ENCODE data around the gene OGFOD3. TPM values are rescaled to one million over a fixed set of nuclear protein-coding genes. Genes with fewer than 3 reads are reported as not detected.

OGFOD3 gene
- total and polyA plus RNA-seq, 2 donors (not counting 1 experiment from before 2014, with no cell fraction given): 22.6 to 30.5 TPM

DNA sequence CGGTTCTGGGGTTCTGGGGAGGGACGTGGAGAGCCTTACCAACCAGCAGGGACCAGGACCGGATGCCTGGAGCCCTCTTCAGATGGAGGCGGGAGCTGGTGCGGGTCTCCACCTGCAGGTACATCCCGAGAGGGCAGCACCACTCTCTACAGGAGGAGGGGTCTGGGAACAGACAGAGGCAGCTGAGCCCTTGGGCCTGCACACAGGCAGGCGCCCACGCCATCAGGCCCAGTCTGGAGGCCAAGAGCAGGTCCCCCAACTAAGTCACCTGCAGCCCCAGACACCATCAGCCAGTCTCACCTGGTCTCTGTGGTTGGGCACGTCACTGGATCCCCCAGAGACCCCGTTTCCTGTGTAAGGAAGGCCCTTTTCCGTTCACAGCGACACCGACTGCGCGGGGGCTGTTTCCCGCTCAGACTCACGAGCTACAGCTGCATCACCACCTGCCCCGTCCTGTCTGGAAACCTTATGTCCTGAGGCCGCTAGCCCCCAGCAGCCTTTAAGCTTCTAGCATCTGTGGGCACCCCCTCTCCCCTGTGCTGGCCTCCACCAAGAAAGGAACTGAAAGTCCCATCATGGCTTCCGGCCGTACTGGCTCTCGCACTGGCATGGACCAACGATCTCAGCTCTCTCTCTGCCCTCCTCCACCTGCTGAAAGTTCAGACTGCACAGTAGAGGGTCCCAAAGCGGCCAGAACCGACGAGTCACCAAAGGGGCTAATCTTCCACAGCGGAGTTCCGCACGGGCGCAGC lies 30.9 kb upstream of the OGFOD3 start:
- H3K4me3 ChIP-seq (ENCODE audit: control extremely low read depth in 1 of 5, extremely low read depth in 1 of 5, insufficient read depth in 1 of 5, low read depth in 2 of 5, low read length in 4 of 5): peak overlapping the region; percentile 81 to 99 (median 93)
- peaks cover 0 to 4% (median 0%) of the 10 kb centered on the region in 3 donors for H3K9me3 ChIP-seq (ENCODE audit: control extremely low read depth in 1 of 3, control insufficient read depth in 2 of 3, insufficient read depth in 1 of 3, low read length in 2 of 3)
- H4K20me1 ChIP-seq (ENCODE audit: control insufficient read depth, insufficient read depth, low read length, poor library complexity, severe bottlenecking): peaks cover 25% of the 10 kb centered on the region
- H2AFZ ChIP-seq (ENCODE audit: insufficient read depth, low read depth, low read length, poor library complexity, severe bottlenecking): no peak overlapping the region
- H3K79me2 ChIP-seq (ENCODE audit: control insufficient read depth, insufficient read depth, low read length): peaks cover 68% of the 10 kb centered on the region
- Mint-ChIP-seq H3K4me1 (peaks cover 40% of the 10 kb centered on the region), H3K4me3 (peak overlapping the region; percentile 88), H3K27ac (peak overlapping the region; percentile 96), H3K27me3 (no peaks in the 10 kb centered on the region), H3K9me3 (ENCODE audit: insufficient read depth) (no peaks in the 10 kb centered on the region)
- under 1% methylated on average over 30 of the region's 30 CpGs for WGBS (ENCODE audit: insufficient coverage)
- ATAC-seq (ENCODE audit: low read depth) (peak; percentile 75), DNase-seq (peak; percentile 98)
- H3K36me3 ChIP-seq (replicated peaks in 1 of 2; ENCODE audit: control extremely low read depth in 1 of 2, control insufficient read depth in 1 of 2, extremely low read depth in 1 of 2, insufficient read depth in 2 of 2, low read length in 1 of 2): peaks cover 1 to 36% of the 10 kb centered on the region in 2 experiments
- H3K9ac ChIP-seq (ENCODE audit: low read length): peak overlapping the region; percentile 98
- H3K27me3 ChIP-seq (replicated peaks in 1 of 4; ENCODE audit: control extremely low read depth in 1 of 4, control insufficient read depth in 3 of 4, insufficient read depth in 4 of 4, low read length in 3 of 4): no peaks in the 10 kb centered on the region
- H3K4me1 ChIP-seq (ENCODE audit: control insufficient read depth in 2 of 2, insufficient read depth in 2 of 2, low read length in 2 of 2): peaks cover 17 to 57% of the 10 kb centered on the region in 2 donors
- ChIA-PET POLR2A (interaction anchor here (0.6 to 1.8 kb wide), 17 partner anchors 9 to 220 kb away, joined by 3 to 24 read pairs (median 4); partner anchors contain the start of genes CSNK1D, FOXK2, NARF and OGFOD3), CTCF (interaction anchor here (0.9 to 2.8 kb wide), 6 partner anchors 8 to 351 kb away, joined by 3 to 11 read pairs (median 4); partner anchors contain the start of genes FASN, NARF and OGFOD3)
- H3K27ac ChIP-seq (ENCODE audit: low read length in 2 of 2): peak overlapping the region; percentile 95 to 99
- intact Hi-C loops (cut with micrococcal nuclease): loop anchor here (1.0 to 2.0 kb wide), 8 partner anchors 8 to 219 kb away; partner anchors contain the start of genes FOXK2, HEXD and OGFOD3
- TF ChIP-seq, protein P1, sequence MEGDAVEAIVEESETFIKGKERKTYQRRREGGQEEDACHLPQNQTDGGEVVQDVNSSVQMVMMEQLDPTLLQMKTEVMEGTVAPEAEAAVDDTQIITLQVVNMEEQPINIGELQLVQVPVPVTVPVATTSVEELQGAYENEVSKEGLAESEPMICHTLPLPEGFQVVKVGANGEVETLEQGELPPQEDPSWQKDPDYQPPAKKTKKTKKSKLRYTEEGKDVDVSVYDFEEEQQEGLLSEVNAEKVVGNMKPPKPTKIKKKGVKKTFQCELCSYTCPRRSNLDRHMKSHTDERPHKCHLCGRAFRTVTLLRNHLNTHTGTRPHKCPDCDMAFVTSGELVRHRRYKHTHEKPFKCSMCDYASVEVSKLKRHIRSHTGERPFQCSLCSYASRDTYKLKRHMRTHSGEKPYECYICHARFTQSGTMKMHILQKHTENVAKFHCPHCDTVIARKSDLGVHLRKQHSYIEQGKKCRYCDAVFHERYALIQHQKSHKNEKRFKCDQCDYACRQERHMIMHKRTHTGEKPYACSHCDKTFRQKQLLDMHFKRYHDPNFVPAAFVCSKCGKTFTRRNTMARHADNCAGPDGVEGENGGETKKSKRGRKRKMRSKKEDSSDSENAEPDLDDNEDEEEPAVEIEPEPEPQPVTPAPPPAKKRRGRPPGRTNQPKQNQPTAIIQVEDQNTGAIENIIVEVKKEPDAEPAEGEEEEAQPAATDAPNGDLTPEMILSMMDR (IDR thresholded peaks at IDR 0.05): no peak
- TF ChIP-seq EZH2 (IDR thresholded peaks at IDR 0.05; ENCODE audit: borderline replicate concordance, insufficient read depth, low read depth, low read length, poor library complexity, severe bottlenecking): no peak
- H3K4me2 ChIP-seq (replicated peaks; ENCODE audit: low read depth, low read length, poor library complexity, severe bottlenecking): peak overlapping the region; percentile 95
